Measurements from ENCODE around the gene SPTBN4. TPM values are rescaled to one million over a fixed set of nuclear protein-coding genes. Genes with fewer than 3 reads are reported as not detected.

The SPTBN4 gene
- total RNA-seq, 1 experiment from 2014 or later, result 1.9 TPM

DNA sequence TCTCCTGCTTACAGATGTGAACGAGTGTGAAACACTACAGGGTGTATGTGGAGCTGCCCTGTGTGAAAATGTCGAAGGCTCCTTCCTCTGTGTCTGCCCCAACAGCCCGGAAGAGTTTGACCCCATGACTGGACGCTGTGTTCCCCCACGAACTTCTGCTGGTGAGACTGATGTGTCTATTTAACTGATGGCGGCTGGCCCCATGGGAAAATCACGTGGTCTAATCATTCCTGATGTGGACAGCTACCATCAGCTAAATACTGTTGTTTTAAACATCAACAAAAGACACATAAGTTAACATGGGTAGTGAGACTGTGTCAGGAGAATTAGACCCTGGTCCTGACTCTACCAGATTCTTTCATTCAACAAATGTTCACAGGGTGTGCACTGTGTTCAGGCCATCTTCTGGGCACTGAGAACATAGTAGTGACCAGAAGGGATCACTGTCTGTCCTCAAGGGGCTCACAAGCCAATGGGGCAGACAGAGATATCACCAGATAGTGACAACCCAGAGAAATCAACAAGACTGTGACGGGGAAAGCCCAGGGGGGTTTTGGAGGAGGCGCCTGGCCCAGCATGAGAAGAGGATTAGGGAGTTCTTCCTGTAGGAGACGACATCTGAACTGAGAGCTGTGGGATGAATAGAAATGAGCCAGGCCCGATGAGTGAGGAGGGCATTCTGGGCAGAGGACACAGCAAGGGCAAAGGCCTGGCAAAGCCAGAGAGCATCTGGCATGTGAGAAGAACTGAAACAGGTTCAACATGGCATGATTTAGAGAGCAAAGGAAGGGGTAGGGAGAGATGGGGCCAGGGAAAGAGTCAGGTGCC is 152.7 kb downstream of the SPTBN4 start:
- no peaks in the 10 kb centered on the region for H3K79me2 ChIP-seq (ENCODE audit: low read length)
- no peak for DNase-seq
- CTCF ChIA-PET, result no interaction called here
- TF ChIP-seq EZH2 (IDR thresholded peaks at IDR 0.05; ENCODE audit: low read length, unreplicated experiment), result no peak
- TF ChIP-seq, protein P1, sequence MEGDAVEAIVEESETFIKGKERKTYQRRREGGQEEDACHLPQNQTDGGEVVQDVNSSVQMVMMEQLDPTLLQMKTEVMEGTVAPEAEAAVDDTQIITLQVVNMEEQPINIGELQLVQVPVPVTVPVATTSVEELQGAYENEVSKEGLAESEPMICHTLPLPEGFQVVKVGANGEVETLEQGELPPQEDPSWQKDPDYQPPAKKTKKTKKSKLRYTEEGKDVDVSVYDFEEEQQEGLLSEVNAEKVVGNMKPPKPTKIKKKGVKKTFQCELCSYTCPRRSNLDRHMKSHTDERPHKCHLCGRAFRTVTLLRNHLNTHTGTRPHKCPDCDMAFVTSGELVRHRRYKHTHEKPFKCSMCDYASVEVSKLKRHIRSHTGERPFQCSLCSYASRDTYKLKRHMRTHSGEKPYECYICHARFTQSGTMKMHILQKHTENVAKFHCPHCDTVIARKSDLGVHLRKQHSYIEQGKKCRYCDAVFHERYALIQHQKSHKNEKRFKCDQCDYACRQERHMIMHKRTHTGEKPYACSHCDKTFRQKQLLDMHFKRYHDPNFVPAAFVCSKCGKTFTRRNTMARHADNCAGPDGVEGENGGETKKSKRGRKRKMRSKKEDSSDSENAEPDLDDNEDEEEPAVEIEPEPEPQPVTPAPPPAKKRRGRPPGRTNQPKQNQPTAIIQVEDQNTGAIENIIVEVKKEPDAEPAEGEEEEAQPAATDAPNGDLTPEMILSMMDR (conservative IDR thresholded peaks at IDR 0.05; ENCODE audit: low read depth, low read length), result no peak
- no peak for TF ChIP-seq EZH2phosphoT487 (IDR thresholded peaks at IDR 0.05; ENCODE audit: borderline replicate concordance, low read length)
- no peaks in the 10 kb centered on the region for H3K27me3 ChIP-seq (ENCODE audit: low read length)
- H3K36me3 ChIP-seq (ENCODE audit: low read depth, low read length), result no peaks in the 10 kb centered on the region
- H3K9me3 ChIP-seq (ENCODE audit: low read length), result no peaks in the 10 kb centered on the region
- no peak overlapping the region for H3K4me2 ChIP-seq (ENCODE audit: low read length)
- no peak overlapping the region for H2AFZ ChIP-seq (ENCODE audit: low read length)
- no peak overlapping the region for H3K4me3 ChIP-seq (ENCODE audit: low read length)
- POLR2A ChIA-PET (ENCODE audit: unreplicated experiment), result no interaction called here
- no peaks in the 10 kb centered on the region for H3K9me2 ChIP-seq (replicated peaks; ENCODE audit: low read length)
- H4K20me1 ChIP-seq (ENCODE audit: low read length), result no peaks in the 10 kb centered on the region
- no peak overlapping the region for H3K9ac ChIP-seq (ENCODE audit: low read length)
- peaks cover 3% of the 10 kb centered on the region for H3K4me1 ChIP-seq (ENCODE audit: insufficient read depth, low read length)
- ATAC-seq, result no peak
- intact Hi-C loops (cut with micrococcal nuclease), result no loop called here
- BruUV-seq (replicated peaks), result no TSS peak
- no peak overlapping the region for H3K27ac ChIP-seq (ENCODE audit: low read length)
- H3F3A ChIP-seq (ENCODE audit: low read length, unreplicated experiment), result no peaks in the 10 kb centered on the region

DNA sequence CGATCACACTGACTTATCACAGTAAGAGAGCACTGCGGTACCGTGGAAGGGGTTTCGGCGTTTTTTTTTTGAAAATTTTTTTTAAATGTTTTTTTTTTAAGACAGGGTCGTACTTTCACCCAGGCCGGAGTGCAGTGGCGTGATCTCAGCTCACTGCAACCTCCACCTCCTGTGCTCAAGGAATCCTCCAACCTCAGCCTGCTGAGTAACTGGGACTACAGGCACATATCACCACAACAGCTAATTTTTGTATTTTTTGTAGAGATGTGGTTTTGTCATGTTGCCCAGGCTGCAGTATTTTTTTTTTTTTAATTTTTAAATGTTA is 153.3 kb downstream of the SPTBN4 start:
- no TSS peak for BruUV-seq (replicated peaks)
- Histone ChIP-seq H3K79me2 (ENCODE audit: low read length) (no peaks in the 10 kb centered on the region), H3K27me3 (ENCODE audit: low read length) (no peaks in the 10 kb centered on the region), H2AFZ (ENCODE audit: low read length) (no peak overlapping the region), H3K36me3 (ENCODE audit: low read depth, low read length) (no peaks in the 10 kb centered on the region), H3K9ac (ENCODE audit: low read length) (no peak overlapping the region), H3K27ac (ENCODE audit: low read length) (no peak overlapping the region), H3K9me2 (replicated peaks; ENCODE audit: low read length) (no peaks in the 10 kb centered on the region), H3K4me3 (ENCODE audit: low read length) (no peak overlapping the region), H3K4me1 (ENCODE audit: insufficient read depth, low read length) (no peaks in the 10 kb centered on the region; the same call in 1 of the 2 replicates), H3F3A (ENCODE audit: low read length, unreplicated experiment) (no peaks in the 10 kb centered on the region), H3K9me3 (ENCODE audit: low read length) (no peaks in the 10 kb centered on the region), H3K4me2 (ENCODE audit: low read length) (no peak overlapping the region), H4K20me1 (ENCODE audit: low read length) (no peaks in the 10 kb centered on the region)
- ChIA-PET POLR2A (ENCODE audit: unreplicated experiment) (no interaction called here), CTCF (no interaction called here)
- TF ChIP-seq, protein P1 (conservative IDR thresholded peaks at IDR 0.05; ENCODE audit: low read depth, low read length), result no peak
- TF ChIP-seq EZH2phosphoT487 (IDR thresholded peaks at IDR 0.05; ENCODE audit: borderline replicate concordance, low read length), result no peak
- no peak for TF ChIP-seq EZH2 (IDR thresholded peaks at IDR 0.05; ENCODE audit: low read length, unreplicated experiment)
- intact Hi-C loops (cut with micrococcal nuclease), result no loop called here
- DNase-seq, result no peak
- no peak for ATAC-seq

DNA sequence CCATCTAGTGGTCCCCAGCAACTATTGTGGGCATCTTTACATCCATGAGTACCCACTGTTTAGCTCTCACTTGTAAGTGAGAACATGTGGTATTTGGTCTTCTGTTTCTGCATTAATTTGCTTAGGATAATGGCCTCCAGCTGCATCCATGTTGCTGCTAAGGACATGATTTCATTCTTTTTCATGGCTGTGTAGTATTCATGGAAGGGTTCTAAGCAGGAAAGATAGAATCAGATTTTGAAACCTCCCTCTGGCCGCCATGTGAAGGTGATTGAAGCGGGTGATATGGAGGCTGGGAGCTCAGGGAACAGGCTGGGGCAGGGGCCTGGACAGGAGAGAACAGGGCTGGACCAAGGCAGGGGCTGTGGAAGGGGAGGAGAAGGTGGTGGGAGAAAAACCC is 154.5 kb downstream of the SPTBN4 start:
- no peaks in the 10 kb centered on the region for H3K36me3 ChIP-seq (ENCODE audit: low read depth, low read length)
- no peaks in the 10 kb centered on the region for H3K27me3 ChIP-seq (ENCODE audit: low read length)
- no TSS peak for BruUV-seq (replicated peaks)
- no peaks in the 10 kb centered on the region for H3K9me3 ChIP-seq (ENCODE audit: low read length)
- no peak overlapping the region for H3K4me3 ChIP-seq (ENCODE audit: low read length)
- TF ChIP-seq EZH2 (IDR thresholded peaks at IDR 0.05; ENCODE audit: low read length, unreplicated experiment), result no peak
- TF ChIP-seq EZH2phosphoT487 (IDR thresholded peaks at IDR 0.05; ENCODE audit: borderline replicate concordance, low read length), result no peak
- TF ChIP-seq, protein P1 (conservative IDR thresholded peaks at IDR 0.05; ENCODE audit: low read depth, low read length), result no peak
- POLR2A ChIA-PET (ENCODE audit: unreplicated experiment), result interaction anchor here (0.6 kb wide), 1 partner anchor 67 kb away, joined by 9 read pairs; no protein-coding TSS in a partner anchor
- H3F3A ChIP-seq (ENCODE audit: low read length, unreplicated experiment), result no peaks in the 10 kb centered on the region
- H4K20me1 ChIP-seq (ENCODE audit: low read length), result no peaks in the 10 kb centered on the region
- H3K79me2 ChIP-seq (ENCODE audit: low read length), result no peaks in the 10 kb centered on the region
- H3K4me1 ChIP-seq (ENCODE audit: insufficient read depth, low read length), result no peaks in the 10 kb centered on the region
- no peaks in the 10 kb centered on the region for H3K9me2 ChIP-seq (replicated peaks; ENCODE audit: low read length)
- ATAC-seq, result no peak
- H2AFZ ChIP-seq (ENCODE audit: low read length), result no peak overlapping the region
- H3K27ac ChIP-seq (ENCODE audit: low read length), result no peak overlapping the region
- no peak overlapping the region for H3K4me2 ChIP-seq (ENCODE audit: low read length)
- DNase-seq, result no peak
- CTCF ChIA-PET, result no interaction called here
- intact Hi-C loops (cut with micrococcal nuclease), result no loop called here
- H3K9ac ChIP-seq (ENCODE audit: low read length), result no peak overlapping the region
